ENCODE measurements around the gene ZNF629. TPM values are rescaled to one million over a fixed set of nuclear protein-coding genes. Genes with fewer than 3 reads are reported as not detected.
A peak's percentile ranks its signal among the peaks of the same experiment; 100 is the strongest.
"Not testable (repeated sequence)": the region's sequence is repeated elsewhere in the genome, so short reads cannot be mapped to it uniquely, and the experiment has no call there.

Gene ZNF629
- polyA plus RNA-seq, 1 of the 3 experiments (the other 2 are of a cell fraction) = 4.7 TPM

DNA sequence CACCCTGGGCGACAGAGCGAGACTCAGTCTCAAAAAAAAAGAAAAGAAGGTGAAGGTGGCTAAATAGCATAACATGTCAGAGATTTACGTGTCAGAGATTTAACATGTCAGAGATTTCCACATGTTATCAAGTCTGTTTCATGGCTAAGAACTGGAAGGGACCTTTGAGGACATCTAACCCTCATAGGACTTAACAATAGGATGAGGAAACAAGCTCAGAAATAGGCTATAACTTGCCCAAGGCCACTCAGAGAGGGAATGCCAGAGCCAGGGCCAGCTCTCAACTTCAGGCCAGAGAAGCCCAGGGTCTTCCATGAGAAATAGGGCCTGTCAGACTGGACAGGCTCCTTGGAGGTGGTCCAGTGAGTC lies 26.8 kb upstream of the ZNF629 start:
- no peak for TF ChIP-seq SMC3 (IDR thresholded peaks at IDR 0.05; ENCODE audit: low read depth, low read length)
- TF ChIP-seq, protein P1, sequence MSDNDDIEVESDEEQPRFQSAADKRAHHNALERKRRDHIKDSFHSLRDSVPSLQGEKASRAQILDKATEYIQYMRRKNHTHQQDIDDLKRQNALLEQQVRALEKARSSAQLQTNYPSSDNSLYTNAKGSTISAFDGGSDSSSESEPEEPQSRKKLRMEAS (IDR thresholded peaks at IDR 0.05; ENCODE audit: low read depth) = no peak
- TF ChIP-seq MEF2A (IDR thresholded peaks at IDR 0.05; ENCODE audit: borderline replicate concordance, low read depth) = no peak
- TF ChIP-seq MXI1 (IDR thresholded peaks at IDR 0.05; ENCODE audit: low read depth, low read length) = no peak
- TF ChIP-seq NRF1 (IDR thresholded peaks at IDR 0.05; ENCODE audit: low read depth, low read length) = no peak
- TF ChIP-seq FOXM1 (IDR thresholded peaks at IDR 0.05; ENCODE audit: low read depth) = no peak
- no peak for TF ChIP-seq FOSL2 (IDR thresholded peaks at IDR 0.05; ENCODE audit: borderline replicate concordance, low read depth)
- TF ChIP-seq, protein P2, sequence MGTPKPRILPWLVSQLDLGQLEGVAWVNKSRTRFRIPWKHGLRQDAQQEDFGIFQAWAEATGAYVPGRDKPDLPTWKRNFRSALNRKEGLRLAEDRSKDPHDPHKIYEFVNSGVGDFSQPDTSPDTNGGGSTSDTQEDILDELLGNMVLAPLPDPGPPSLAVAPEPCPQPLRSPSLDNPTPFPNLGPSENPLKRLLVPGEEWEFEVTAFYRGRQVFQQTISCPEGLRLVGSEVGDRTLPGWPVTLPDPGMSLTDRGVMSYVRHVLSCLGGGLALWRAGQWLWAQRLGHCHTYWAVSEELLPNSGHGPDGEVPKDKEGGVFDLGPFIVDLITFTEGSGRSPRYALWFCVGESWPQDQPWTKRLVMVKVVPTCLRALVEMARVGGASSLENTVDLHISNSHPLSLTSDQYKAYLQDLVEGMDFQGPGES (IDR thresholded peaks at IDR 0.05; ENCODE audit: low read depth, low read length) = no peak
- no peak for TF ChIP-seq RFX5 (IDR thresholded peaks at IDR 0.05; ENCODE audit: low read length)
- TF ChIP-seq, protein P3, sequence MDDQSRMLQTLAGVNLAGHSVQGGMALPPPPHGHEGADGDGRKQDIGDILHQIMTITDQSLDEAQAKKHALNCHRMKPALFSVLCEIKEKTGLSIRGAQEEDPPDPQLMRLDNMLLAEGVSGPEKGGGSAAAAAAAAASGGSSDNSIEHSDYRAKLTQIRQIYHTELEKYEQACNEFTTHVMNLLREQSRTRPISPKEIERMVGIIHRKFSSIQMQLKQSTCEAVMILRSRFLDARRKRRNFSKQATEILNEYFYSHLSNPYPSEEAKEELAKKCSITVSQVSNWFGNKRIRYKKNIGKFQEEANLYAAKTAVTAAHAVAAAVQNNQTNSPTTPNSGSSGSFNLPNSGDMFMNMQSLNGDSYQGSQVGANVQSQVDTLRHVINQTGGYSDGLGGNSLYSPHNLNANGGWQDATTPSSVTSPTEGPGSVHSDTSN (IDR thresholded peaks at IDR 0.05) = no peak
- Histone ChIP-seq H4K20me1 (ENCODE audit: insufficient read depth) (no peaks in the 10 kb centered on the region), H3K27me3 (ENCODE audit: insufficient read depth) (no peaks in the 10 kb centered on the region), H3K79me2 (ENCODE audit: insufficient read depth) (no peaks in the 10 kb centered on the region), H3F3A (replicated peaks; ENCODE audit: insufficient read depth) (no peaks in the 10 kb centered on the region), H3K9me2 (no peaks in the 10 kb centered on the region), H3K4me2 (peak overlapping the region; percentile 90), H3K4me1 (ENCODE audit: control insufficient read depth in 1 of 2, insufficient read depth in 2 of 2, low read depth in 1 of 2, low read length in 1 of 2) (peaks cover 0 to 6% of the 10 kb centered on the region in 2 experiments; a peak in 1 of 4 replicates), H3K27ac (ENCODE audit: low read depth in 2 of 2, low read length in 1 of 2) (peak overlapping the region; percentile 24 to 69; a peak in 2 of 4 replicates), H3K9ac (no peak overlapping the region), H2AFZ (ENCODE audit: low read depth) (peak overlapping the region; percentile 93), H3K9me3 (no peaks in the 10 kb centered on the region), H3K4me3 (ENCODE audit: low read depth in 2 of 2, low read length in 1 of 2) (peak overlapping the region; percentile 24 to 72; a peak in 3 of 4 replicates), H3K36me3 (replicated peaks in 1 of 2; ENCODE audit: control insufficient read depth in 1 of 2, insufficient read depth in 2 of 2, low read length in 1 of 2) (no peaks in the 10 kb centered on the region)
- no peak for DNase-seq
- 92% methylated on average over 3 of the region's 3 CpGs for WGBS (ENCODE audit: low lambda C conversion rate)
- ChIA-PET POLR2A (interaction anchor here (0.7 to 3.1 kb wide), 6 partner anchors 8 to 88 kb away, joined by 4 to 24 read pairs (median 7); partner anchors contain the start of gene ZNF629), CTCF (interaction anchor here (0.6 to 6.0 kb wide), 16 partner anchors 8 to 685 kb away, joined by 3 to 42 read pairs (median 4); no protein-coding TSS in a partner anchor)

DNA sequence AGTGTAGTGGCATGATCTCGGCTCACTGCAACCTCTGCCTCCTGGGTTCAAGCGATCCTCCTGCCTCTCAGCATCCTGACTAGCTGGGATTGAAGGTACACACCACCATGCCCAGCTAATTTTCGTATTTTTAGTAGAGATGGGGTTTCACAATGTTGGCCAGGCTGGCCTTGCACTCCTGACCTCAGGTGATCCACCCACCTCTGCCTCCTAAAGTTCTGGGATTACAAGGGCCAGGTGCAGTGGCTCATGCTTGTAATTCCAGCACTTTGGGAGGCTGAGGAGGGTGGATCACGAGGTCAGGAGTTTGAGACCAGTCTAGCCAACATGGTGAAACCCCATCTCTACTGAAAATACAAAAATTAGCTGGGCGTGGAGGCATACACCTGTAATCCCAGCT lies 22.7 kb upstream of the ZNF629 start:
- H3F3A ChIP-seq (replicated peaks; ENCODE audit: insufficient read depth); DNase-seq; CTCF ChIA-PET: not testable (repeated sequence)

GRCh38 chr16:30808890-30809426 lies 22.0 kb upstream of the ZNF629 start:
- H3K9me2 ChIP-seq; H3K9me3 ChIP-seq; H3K4me1 ChIP-seq (ENCODE audit: control insufficient read depth in 1 of 2, insufficient read depth in 2 of 2, low read depth in 1 of 2, low read length in 1 of 2); H3K27me3 ChIP-seq (ENCODE audit: insufficient read depth); H3K36me3 ChIP-seq (replicated peaks in 1 of 2; ENCODE audit: control insufficient read depth in 1 of 2, insufficient read depth in 2 of 2, low read length in 1 of 2); H3K9ac ChIP-seq; H3F3A ChIP-seq (replicated peaks; ENCODE audit: insufficient read depth); H2AFZ ChIP-seq (ENCODE audit: low read depth); H3K4me2 ChIP-seq; H3K79me2 ChIP-seq (ENCODE audit: insufficient read depth); CTCF ChIA-PET; H4K20me1 ChIP-seq (ENCODE audit: insufficient read depth); DNase-seq; H3K4me3 ChIP-seq (ENCODE audit: low read depth in 2 of 2, low read length in 1 of 2); H3K27ac ChIP-seq (ENCODE audit: low read depth in 2 of 2, low read length in 1 of 2): not testable (repeated sequence)
- WGBS (ENCODE audit: low lambda C conversion rate) = 79% methylated on average over 5 of the region's 5 CpGs
- POLR2A ChIA-PET = interaction anchor here (1.2 kb wide), 1 partner anchor 126 kb away, joined by 3 read pairs; no protein-coding TSS in a partner anchor

More for the DNA sequence above, 22.7 kb upstream of the ZNF629 start:
- H3K9me2 ChIP-seq; H3K4me2 ChIP-seq; H3K4me1 ChIP-seq (ENCODE audit: control insufficient read depth in 1 of 2, insufficient read depth in 2 of 2, low read depth in 1 of 2, low read length in 1 of 2); H3K27me3 ChIP-seq (ENCODE audit: insufficient read depth); H2AFZ ChIP-seq (ENCODE audit: low read depth); POLR2A ChIA-PET; H3K79me2 ChIP-seq (ENCODE audit: insufficient read depth); H4K20me1 ChIP-seq (ENCODE audit: insufficient read depth); H3K9me3 ChIP-seq; H3K27ac ChIP-seq (ENCODE audit: low read depth in 2 of 2, low read length in 1 of 2); H3K9ac ChIP-seq; H3K36me3 ChIP-seq (replicated peaks in 1 of 2; ENCODE audit: control insufficient read depth in 1 of 2, insufficient read depth in 2 of 2, low read length in 1 of 2); H3K4me3 ChIP-seq (ENCODE audit: low read depth in 2 of 2, low read length in 1 of 2): not testable (repeated sequence)
- WGBS (ENCODE audit: low lambda C conversion rate) = 79% methylated on average over 5 of the region's 5 CpGs

Measured in SK-N-SH (cell line).